Measurements from ENCODE around the gene ALG6. TPM values are rescaled to one million over a fixed set of nuclear protein-coding genes. Genes with fewer than 3 reads are reported as not detected.

Gene ALG6
- total RNA-seq, 1 experiment from 2014 or later: 20.0 TPM

Other genes starting within 250 kb of the ALG6 start
- 0.17 TPM in 1 of 2 replicates, not detected in the other for gene FOXD3, start 45.1 kb upstream of the ALG6 start, total RNA-seq (2014; rRNA removed; shearing (Covaris generic))
- 43.9 and 55.1 TPM in 2 replicates for gene ITGB3BP, start 155.6 kb downstream of the ALG6 start, total RNA-seq (2014; rRNA removed; shearing (Covaris generic))
- 10.0 and 10.1 TPM in 2 replicates for gene EFCAB7, start 155.9 kb downstream of the ALG6 start, total RNA-seq (2014; rRNA removed; shearing (Covaris generic))
- gene PGM1, start 225.8 kb downstream of the ALG6 start, total RNA-seq (2014; rRNA removed; shearing (Covaris generic)): 46.5 and 50.5 TPM in 2 replicates

All from A172 (cell line).